Measurements from ENCODE around the gene MRPL4. TPM values are rescaled to one million over a fixed set of nuclear protein-coding genes. Genes with fewer than 3 reads are reported as not detected.

The MRPL4 gene
- total RNA-seq, 1 experiment from 2014 or later, result 112 TPM

DNA sequence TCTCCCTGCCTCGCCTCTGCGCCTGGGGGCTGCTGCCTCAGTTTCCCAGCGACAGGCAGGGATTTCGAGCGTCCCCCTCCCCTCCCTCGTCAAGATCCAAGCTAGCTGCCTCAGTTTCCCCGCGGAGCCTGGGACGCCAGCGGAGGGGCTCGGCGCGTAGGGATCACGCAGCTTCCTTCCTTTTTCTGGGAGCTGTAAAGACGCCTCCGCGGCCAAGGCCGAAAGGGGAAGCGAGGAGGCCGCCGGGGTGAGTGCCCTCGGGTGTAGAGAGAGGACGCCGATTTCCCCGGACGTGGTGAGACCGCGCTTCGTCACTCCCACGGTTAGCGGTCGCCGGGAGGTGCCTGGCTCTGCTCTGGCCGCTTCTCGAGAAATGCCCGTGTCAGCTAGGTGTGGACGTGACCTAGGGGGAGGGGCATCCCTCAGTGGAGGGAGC is 18.2 kb downstream of the MRPL4 start (continued):
- TF ChIP-seq, protein P1, sequence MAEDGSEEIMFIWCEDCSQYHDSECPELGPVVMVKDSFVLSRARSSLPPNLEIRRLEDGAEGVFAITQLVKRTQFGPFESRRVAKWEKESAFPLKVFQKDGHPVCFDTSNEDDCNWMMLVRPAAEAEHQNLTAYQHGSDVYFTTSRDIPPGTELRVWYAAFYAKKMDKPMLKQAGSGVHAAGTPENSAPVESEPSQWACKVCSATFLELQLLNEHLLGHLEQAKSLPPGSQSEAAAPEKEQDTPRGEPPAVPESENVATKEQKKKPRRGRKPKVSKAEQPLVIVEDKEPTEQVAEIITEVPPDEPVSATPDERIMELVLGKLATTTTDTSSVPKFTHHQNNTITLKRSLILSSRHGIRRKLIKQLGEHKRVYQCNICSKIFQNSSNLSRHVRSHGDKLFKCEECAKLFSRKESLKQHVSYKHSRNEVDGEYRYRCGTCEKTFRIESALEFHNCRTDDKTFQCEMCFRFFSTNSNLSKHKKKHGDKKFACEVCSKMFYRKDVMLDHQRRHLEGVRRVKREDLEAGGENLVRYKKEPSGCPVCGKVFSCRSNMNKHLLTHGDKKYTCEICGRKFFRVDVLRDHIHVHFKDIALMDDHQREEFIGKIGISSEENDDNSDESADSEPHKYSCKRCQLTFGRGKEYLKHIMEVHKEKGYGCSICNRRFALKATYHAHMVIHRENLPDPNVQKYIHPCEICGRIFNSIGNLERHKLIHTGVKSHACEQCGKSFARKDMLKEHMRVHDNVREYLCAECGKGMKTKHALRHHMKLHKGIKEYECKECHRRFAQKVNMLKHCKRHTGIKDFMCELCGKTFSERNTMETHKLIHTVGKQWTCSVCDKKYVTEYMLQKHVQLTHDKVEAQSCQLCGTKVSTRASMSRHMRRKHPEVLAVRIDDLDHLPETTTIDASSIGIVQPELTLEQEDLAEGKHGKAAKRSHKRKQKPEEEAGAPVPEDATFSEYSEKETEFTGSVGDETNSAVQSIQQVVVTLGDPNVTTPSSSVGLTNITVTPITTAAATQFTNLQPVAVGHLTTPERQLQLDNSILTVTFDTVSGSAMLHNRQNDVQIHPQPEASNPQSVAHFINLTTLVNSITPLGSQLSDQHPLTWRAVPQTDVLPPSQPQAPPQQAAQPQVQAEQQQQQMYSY (CRISPR knock-in tag; IDR thresholded peaks at IDR 0.05), result no peak
- TF ChIP-seq HMGA2 (CRISPR knock-in tag; IDR thresholded peaks at IDR 0.05) (no peak), RORB (CRISPR knock-in tag; IDR thresholded peaks at IDR 0.05) (no peak), NR3C1 (CRISPR knock-in tag; conservative IDR thresholded peaks at IDR 0.05; ENCODE audit: low read depth) (no peak)
- TF ChIP-seq, protein P2, sequence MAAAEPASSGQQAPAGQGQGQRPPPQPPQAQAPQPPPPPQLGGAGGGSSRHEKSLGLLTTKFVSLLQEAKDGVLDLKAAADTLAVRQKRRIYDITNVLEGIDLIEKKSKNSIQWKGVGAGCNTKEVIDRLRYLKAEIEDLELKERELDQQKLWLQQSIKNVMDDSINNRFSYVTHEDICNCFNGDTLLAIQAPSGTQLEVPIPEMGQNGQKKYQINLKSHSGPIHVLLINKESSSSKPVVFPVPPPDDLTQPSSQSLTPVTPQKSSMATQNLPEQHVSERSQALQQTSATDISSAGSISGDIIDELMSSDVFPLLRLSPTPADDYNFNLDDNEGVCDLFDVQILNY (CRISPR knock-in tag; IDR thresholded peaks at IDR 0.05), result no peak

DNA sequence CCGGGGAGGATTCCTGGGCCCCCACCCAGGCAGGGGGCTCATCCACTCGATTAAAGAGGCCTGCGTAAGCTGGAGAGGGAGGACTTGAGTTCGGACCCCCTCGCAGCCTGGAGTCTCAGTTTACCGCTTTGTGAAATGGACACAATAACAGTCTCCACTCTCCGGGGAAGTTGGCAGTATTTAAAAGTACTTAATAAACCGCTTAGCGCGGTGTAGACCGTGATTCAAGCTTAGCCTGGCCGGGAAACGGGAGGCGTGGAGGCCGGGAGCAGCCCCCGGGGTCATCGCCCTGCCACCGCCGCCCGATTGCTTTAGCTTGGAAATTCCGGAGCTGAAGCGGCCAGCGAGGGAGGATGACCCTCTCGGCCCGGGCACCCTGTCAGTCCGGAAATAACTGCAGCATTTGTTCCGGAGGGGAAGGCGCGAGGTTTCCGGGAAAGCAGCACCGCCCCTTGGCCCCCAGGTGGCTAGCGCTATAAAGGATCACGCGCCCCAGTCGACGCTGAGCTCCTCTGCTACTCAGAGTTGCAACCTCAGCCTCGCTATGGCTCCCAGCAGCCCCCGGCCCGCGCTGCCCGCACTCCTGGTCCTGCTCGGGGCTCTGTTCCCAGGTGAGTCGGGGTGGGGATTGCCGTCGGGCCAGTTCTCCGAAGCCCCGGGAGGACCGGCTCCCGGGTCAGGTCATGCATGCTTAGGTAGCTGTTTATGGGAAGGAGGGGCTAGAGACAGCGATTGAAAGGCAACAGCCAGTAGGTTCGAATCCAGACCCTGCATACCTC is 18.8 kb downstream of the MRPL4 start, which contains the start of gene ICAM1:
Gene ICAM1, plus strand, starts transcription at position 505 of the 779 bp plus-strand sequence. Its CDS starts 40 bp downstream, at position 545.
- ChIA-PET POLR2A (interaction anchor here (0.5 to 2.5 kb wide), 10 partner anchors 12 to 118 kb away, joined by 3 to 12 read pairs (median 6); partner anchors contain the start of genes ICAM4, ICAM5, RAVER1 and TYK2), CTCF (interaction anchor here (0.6 to 6.1 kb wide), 32 partner anchors 9 to 588 kb away, joined by 3 to 180 read pairs (median 6); partner anchors contain the start of genes CDC37, DNM2, DNMT1 and FDX2)
- H3K4me1 Mint-ChIP-seq, result 0 out of 2 replicates have a peak, but pooled peaks cover 4% of the 10 kb centered on the region
- H3K36me3 Mint-ChIP-seq, result no peaks in the 10 kb centered on the region
- ATAC-seq, result peak; percentile 72
- peak; percentile 78 for DNase-seq (ENCODE audit: low spot score)
- H3K27ac Mint-ChIP-seq, result no peak within 1 kb of the TSS
- peak within 1 kb of the TSS; percentile 68 for H3K4me3 Mint-ChIP-seq
- H3K9me3 Mint-ChIP-seq, result no peaks in the 10 kb centered on the region
- peaks cover 49% of the 10 kb centered on the region for H3K27me3 Mint-ChIP-seq (ENCODE audit: low read depth)
- TF ChIP-seq TP53 (CRISPR knock-in tag; IDR thresholded peaks at IDR 0.05) (peak; percentile 81; the same call in 1 of the 2 replicates), GABPB1 (CRISPR knock-in tag; IDR thresholded peaks at IDR 0.05) (peak; percentile 83), FOXP1 (CRISPR knock-in tag; IDR thresholded peaks at IDR 0.05; ENCODE audit: borderline replicate concordance) (peak; percentile 83; the same call in 1 of the 2 replicates), NFYB (CRISPR knock-in tag; conservative IDR thresholded peaks at IDR 0.05; ENCODE audit: low read depth) (no peak), GTF2I (CRISPR knock-in tag; conservative IDR thresholded peaks at IDR 0.05) (peak; percentile 71), ESRRA (CRISPR knock-in tag; IDR thresholded peaks at IDR 0.05; ENCODE audit: borderline replicate concordance) (0 out of 2 replicates have a peak, but pooled peaks have one; percentile 62), RORB (CRISPR knock-in tag; IDR thresholded peaks at IDR 0.05) (no peak), MXD4 (CRISPR knock-in tag; IDR thresholded peaks at IDR 0.05; ENCODE audit: borderline replicate concordance) (no peak), E2F4 (CRISPR knock-in tag; IDR thresholded peaks at IDR 0.05; ENCODE audit: borderline replicate concordance, low read depth) (0 out of 2 replicates have a peak, but pooled peaks have one; percentile 50), SP1 (CRISPR knock-in tag; conservative IDR thresholded peaks at IDR 0.05) (peak; percentile 70), MLX (CRISPR knock-in tag; IDR thresholded peaks at IDR 0.05) (no peak), FOXJ3 (CRISPR knock-in tag; IDR thresholded peaks at IDR 0.05; ENCODE audit: borderline replicate concordance) (no peak), RELA (CRISPR knock-in tag; IDR thresholded peaks at IDR 0.05; ENCODE audit: borderline replicate concordance) (peak; percentile 67; the same call in 1 of the 2 replicates)
- TF ChIP-seq, protein P3, sequence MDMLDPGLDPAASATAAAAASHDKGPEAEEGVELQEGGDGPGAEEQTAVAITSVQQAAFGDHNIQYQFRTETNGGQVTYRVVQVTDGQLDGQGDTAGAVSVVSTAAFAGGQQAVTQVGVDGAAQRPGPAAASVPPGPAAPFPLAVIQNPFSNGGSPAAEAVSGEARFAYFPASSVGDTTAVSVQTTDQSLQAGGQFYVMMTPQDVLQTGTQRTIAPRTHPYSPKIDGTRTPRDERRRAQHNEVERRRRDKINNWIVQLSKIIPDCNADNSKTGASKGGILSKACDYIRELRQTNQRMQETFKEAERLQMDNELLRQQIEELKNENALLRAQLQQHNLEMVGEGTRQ (CRISPR knock-in tag; IDR thresholded peaks at IDR 0.05), result peak; percentile 69
- TF ChIP-seq, protein P4, sequence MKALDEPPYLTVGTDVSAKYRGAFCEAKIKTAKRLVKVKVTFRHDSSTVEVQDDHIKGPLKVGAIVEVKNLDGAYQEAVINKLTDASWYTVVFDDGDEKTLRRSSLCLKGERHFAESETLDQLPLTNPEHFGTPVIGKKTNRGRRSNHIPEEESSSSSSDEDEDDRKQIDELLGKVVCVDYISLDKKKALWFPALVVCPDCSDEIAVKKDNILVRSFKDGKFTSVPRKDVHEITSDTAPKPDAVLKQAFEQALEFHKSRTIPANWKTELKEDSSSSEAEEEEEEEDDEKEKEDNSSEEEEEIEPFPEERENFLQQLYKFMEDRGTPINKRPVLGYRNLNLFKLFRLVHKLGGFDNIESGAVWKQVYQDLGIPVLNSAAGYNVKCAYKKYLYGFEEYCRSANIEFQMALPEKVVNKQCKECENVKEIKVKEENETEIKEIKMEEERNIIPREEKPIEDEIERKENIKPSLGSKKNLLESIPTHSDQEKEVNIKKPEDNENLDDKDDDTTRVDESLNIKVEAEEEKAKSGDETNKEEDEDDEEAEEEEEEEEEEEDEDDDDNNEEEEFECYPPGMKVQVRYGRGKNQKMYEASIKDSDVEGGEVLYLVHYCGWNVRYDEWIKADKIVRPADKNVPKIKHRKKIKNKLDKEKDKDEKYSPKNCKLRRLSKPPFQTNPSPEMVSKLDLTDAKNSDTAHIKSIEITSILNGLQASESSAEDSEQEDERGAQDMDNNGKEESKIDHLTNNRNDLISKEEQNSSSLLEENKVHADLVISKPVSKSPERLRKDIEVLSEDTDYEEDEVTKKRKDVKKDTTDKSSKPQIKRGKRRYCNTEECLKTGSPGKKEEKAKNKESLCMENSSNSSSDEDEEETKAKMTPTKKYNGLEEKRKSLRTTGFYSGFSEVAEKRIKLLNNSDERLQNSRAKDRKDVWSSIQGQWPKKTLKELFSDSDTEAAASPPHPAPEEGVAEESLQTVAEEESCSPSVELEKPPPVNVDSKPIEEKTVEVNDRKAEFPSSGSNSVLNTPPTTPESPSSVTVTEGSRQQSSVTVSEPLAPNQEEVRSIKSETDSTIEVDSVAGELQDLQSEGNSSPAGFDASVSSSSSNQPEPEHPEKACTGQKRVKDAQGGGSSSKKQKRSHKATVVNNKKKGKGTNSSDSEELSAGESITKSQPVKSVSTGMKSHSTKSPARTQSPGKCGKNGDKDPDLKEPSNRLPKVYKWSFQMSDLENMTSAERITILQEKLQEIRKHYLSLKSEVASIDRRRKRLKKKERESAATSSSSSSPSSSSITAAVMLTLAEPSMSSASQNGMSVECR (CRISPR knock-in tag; IDR thresholded peaks at IDR 0.05; ENCODE audit: borderline replicate concordance), result 0 out of 2 replicates have a peak, but pooled peaks have one; percentile 39
- TF ChIP-seq, protein P5, sequence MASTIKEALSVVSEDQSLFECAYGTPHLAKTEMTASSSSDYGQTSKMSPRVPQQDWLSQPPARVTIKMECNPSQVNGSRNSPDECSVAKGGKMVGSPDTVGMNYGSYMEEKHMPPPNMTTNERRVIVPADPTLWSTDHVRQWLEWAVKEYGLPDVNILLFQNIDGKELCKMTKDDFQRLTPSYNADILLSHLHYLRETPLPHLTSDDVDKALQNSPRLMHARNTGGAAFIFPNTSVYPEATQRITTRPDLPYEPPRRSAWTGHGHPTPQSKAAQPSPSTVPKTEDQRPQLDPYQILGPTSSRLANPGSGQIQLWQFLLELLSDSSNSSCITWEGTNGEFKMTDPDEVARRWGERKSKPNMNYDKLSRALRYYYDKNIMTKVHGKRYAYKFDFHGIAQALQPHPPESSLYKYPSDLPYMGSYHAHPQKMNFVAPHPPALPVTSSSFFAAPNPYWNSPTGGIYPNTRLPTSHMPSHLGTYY (CRISPR knock-in tag; IDR thresholded peaks at IDR 0.05), result no peak

Measured in WTC11 (cell line).